ENCODE measurements around the gene ACE.
"Not testable (repeated sequence)": the region's sequence is repeated elsewhere in the genome, so short reads cannot be mapped to it uniquely, and the experiment has no call there.

Gene ACE

DNA sequence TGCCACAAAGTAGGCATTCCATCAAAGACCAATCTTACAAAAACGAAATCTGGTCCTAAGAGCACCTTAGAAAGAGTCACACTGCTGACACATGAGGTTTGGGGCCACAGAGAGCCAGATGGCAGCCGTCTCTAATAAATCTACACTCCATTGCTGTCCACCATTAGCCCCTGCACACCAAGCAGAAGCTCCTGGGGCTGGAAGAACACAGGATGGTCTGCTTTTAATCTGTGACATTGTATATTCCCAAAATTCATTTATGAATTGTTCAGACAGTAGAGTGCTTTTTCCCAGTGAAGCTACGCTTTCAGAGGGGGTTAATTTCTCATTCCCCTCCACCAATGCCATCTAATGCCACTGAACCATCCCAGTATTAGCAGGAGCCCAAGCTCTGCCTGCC is 32.4 kb upstream of the ACE start:
- no peak for DNase-seq

DNA sequence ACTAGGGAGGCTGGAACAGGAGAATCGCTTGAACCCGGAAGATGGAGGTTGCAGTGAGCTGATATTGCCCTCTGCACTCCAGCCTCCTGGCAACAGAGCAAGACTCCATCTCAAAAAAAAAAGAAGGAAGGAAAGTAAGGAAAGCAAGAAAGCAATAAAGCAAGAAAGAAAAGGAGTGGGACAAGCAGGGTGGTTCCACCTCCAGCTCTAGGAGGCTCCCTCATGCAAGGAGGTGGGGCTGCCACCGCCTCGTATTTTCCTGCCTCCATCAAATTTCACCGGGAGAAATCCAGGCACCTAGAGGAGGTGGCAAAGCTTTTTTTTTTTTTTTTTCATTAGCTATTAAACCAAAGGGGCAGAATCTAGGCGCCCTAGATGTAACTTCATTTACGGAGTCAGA is 31.8 kb upstream of the ACE start:
- DNase-seq: no peak

DNA sequence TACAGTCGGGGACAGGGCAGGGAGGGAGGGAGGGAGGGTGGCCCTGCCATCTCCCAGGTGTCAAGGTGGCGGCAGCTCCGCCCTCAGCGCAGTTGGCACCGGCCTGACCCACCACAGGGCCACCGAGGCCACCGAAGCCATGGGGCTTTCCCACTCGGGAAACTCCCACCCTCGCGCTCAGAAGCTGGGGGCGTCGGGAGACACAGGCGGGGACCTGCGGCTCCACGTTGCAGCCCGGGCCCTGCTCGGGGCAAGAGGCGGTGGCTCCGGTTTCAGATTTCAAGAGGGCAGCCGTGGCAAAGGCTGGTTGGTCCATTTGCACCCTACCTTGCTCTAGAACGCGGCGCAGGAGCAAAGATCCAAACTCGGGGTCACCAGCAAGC is 31.3 kb upstream of the ACE start:
- DNase-seq: no peak

DNA sequence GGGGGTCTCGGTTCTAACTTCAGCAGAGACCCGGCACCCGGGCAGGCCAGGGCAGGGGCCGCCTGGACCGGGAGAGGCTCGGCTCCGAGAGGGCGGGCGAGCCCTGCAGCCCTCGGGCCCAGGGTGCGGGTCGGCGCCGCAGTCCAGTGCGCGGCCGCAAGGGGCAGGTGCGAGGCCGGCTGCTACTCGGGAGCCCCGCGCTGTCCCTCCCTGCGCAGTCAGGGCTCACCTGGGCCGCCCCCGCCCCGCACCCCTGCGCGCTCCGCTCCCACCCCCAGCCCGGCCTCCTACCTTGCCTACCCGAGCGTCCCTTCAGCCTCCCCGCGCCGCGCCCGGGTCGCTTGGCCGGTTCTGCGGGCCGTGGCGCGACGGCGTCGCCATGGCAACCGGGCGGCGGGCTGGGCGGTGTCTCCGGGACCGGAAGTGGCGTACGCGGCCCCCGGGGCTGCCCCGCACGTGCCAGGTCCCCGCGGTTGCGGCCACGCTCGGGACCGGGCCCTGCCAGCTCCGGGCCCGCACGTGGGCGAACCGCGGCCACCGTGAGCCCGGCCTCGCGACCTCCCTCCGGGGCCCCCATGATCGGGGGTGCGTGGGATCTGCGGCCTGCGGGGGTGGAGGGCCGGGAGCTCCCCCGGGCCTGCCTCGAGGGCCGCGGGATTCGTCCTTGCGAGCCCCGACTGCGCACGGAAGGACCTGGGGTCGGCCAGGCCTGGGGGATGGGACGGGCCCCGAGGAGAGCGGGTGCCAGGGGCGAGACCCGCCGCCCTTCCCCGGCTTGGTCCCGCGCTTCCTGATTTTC is 30.7 kb upstream of the ACE start, which contains the start of gene CYB561:
Gene CYB561, minus strand, starts transcription at position 353 of the 799 bp plus-strand sequence. CDS start 8,759 bp downstream, outside the sequence.
- peak; percentile 63 for DNase-seq

DNA sequence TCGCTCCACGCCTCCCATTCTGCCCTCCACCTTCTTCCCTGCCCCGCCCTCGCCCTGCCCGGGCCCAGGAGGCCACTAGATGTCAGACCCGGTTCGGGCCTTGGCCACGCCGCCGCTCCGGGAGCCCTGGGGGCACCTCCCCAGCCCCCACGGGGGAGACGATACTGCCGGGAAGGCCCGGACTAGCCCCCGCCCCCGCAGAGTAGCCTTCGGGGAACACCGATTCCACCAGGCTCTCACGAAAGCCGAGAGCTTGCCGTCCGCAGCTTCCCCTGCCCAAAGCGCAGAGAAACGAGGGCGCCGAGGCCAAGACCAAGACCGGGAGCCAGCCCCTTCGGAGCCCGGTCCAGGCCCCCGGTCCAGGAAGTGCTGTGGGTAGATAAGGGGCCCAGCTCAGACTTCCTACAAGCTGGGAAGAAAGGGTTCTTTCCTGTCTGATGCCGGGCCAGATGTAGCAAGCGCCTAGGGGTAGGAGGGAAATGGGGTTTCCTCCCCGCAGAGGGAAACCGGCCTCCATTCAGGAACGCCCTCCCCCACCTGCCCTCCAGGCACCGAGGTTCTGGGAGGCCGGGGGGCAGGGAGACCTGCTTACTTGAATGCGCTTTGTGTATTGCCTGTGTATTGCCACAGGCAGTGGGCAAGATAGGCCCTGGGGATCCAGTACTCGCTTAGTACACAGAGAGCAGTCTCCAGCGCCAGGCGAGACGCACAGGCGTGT is 29.9 kb upstream of the ACE start:
- DNase-seq: peak; percentile 41

DNA sequence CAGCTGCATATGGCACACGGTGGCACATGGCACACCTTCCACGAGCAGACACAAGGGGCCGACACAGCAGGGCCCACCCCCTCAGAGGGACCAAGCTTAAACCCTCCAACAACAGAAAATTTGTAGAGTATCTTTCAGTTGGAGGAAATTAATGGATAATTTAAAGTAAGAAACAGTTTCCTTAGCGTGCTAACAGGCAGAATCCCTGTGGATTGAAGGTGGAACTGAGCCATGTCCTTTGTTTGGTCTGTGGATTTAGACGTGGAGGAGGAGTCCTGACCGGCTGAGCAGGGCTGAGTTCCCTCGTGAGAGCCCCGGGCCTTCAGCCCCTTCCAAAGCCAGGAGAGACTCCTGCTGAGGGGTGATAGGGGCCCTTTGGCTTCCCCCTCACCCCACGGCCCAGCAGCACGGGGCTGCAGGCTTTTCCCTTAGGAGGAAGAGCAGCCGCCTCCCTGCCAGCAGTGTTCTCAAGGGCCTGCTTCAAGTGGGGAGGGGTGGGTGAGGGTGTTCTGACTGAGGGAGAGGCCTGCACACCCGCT is 29.3 kb upstream of the ACE start:
- no peak for DNase-seq

DNA sequence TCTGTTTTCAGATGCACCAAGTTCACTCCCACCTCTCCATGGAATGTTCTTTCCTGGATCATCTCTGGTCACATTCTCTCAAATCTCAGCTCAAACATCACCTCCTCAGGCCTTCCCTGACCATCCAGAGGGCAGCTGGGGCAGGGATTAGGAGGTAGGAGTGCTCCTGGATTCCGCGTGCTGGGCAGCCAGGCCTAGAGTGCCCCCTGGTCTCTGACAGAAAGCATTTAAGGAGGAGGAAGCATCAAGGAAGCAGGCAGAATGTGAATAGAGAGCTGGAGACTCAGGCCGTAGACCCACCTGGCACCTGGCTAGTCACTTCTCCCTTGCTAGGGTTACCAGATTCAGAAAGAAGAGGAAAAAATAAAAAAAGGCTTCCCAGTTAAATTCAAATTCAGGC is 28.2 kb upstream of the ACE start:
- no peak for DNase-seq

DNA sequence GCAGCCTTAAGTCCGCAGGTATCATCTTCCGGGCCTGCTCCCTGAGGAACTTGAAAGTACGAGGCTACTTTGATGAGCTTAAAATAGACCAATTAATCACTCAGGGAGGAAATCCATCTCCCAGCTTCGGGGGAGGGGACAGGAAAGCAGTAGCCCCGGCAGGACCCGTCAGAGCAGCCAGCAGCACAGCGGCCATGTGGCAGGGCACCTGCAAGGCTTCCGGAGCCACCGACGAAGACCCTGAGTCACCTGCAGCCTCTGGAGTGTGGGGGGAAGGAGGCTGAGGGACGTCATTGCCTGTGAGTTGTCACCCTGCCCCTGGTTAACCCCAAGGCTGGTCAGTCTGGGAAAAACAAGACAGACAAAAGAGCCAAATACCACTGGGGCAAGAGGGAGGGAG is 26.3 kb upstream of the ACE start:
- DNase-seq: no peak

DNA sequence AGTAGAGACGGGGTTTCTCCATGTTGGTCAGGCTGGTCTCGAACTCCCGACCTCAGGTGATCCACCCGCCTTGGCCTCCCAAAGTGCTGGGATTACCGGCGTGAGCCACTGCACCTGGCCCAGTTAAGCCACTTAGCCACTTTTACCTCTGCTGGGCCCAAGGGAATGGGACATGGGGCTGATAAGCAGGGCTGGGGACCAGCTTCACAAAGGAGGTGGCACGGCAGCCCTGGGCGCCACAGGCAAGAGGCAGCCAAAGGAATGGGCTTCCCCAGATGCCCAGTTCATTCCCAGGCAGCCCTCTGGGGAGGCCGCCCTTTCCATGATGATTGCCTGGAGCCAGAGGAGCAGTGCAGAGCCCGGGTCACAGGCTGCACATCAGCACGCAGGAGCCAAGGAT is 25.7 kb upstream of the ACE start:
- DNase-seq: no peak

DNA sequence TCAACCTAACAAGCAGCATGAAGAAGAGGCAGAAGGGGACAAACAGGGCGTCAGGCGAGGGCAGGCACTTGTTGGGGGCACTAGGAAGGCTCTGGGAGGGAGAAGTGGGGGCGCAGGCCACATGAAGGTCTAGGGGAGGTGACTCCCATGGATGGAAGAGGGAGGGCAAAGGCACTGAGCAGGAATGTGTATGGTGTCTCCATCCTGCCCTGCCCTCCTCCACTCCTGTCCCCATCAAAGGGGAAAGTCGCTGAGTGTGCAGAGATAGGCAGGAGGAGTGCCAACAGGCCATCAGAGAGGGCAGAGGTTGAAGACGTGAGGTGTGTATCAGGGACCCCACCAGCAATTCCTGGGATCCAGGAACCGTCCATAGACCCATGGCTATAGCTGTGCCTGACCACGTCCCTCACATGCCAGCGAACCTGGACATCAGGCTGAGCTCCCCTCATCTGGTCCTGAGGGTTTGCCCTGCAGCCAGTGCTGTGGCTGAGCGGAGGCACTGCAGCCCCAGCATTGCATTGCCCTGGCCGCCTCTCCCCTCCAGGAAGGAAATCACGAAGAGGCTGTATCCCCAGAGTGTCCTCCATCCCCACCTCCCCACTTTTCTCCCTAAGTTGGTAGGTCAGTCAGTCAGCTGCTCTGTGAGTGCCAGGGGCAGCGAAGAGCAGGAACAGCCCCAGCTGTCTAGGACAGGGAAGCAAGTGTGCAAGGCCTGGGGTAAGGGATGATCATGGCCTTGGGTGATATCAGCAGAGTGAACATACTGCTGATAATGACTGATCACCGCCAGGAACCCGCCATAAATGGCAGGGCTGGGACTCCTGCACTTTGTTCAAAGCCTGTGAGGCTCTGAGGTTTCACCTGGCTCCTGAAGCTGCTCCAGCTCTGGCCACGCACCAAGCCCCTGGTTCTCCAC is 24.6 kb upstream of the ACE start:
- no peak for DNase-seq

DNA sequence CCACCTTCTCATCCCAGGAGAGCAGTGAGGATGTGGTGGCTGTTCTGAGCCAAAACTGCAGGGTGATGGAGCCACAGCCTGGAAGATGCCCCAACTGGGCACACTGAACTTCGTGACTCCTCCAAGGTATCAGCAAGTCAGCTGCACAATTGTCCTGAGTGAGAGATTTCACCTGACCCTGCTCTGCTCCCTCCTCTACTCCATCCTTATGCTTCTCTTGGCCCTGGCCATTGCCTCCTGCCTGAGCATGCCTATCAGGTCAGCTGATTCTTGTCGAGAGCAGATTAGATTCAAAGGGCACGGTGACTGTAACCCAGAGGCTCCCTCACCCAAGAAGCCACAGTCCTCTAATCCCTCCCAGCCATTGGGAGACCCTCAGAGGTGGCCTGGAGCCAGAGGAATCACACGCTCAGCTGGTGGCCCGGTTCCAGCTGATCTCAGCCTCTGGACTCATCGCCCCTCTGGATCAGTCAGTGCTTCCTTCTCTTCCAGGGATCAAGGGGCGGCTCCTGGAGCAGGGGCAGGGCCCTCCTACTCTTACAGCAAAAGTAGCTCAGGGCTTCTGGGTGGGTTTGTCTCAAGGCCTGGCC is 23.8 kb upstream of the ACE start:
- no peak for DNase-seq

DNA sequence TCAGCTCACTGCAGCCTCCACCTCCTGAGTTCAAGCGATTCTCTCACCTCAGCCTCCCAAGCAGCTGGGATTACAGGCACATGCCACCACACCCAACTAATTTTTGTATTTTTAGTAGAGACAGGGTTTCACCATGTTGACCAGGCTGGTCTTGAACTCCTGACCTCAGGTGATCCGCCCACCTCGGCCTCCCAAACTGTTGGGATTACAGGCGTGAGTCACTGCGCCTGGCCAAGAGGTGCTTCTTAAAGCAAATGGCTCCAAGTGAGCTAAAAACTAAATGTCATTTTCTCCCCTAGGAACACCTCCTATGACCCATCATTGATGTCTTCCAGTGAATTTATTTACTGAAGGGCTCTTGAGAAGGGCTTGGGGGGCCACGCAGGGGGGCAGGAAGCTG is 22.5 kb upstream of the ACE start:
- DNase-seq: not testable (repeated sequence)

DNA sequence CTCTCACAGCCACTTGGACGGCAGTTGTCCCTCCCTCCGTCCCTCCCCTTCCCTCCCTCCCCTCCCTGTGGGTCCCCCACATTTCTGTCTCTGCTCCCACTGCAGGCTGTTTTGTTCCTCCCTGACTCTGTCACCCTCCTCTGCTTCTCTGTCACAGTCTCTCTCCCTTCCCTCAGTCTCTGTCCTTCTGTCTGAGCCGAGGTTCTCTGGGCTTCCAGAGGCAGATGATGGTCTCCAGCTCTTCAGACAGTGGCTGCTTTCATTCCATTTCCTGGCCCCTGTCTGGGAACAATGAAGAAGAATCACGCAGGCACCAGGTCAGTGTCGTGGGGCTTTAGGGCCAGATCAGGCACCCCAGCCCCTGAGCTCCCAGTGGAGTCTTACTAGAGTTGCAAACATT is 21.9 kb upstream of the ACE start:
- no peak for DNase-seq

DNA sequence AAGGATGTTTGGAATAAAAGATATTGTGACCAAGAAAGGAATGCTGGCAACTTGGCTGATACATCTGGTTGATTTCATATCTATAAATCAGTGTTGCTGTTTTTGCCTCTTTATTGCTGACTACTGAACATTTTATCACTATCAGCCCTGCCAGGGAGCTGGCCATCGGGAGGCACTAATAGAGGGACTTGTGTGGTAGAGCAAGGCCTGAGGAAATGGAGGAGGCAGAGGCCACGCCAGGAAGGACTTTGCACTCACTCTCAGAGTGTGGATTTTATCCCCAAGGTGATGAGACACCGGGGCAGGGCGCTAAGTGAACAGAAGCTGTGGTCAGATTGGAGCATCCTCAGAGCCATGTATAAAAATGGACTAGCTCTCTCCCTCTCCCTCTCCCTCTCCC is 21.4 kb upstream of the ACE start:
- DNase-seq: no peak

DNA sequence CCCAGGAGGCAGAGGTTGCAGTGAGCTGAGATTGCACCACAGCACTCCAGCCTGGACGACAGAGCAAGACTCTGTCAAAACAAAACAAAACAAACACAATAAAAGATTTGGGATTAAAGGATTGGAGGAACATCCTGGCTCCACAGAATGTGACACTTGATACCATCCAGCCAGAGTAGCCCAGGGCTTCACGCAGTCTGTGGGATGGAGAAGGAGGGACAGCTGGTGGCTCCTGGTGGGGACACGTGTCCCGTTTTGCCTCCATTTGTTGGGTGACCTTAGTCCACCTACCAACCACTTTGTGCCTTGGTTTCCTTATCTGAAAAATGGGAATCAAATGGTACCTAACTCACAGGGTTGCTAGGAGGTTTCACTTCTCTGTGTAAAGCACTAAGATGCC is 18.4 kb upstream of the ACE start:
- DNase-seq: no peak

DNA sequence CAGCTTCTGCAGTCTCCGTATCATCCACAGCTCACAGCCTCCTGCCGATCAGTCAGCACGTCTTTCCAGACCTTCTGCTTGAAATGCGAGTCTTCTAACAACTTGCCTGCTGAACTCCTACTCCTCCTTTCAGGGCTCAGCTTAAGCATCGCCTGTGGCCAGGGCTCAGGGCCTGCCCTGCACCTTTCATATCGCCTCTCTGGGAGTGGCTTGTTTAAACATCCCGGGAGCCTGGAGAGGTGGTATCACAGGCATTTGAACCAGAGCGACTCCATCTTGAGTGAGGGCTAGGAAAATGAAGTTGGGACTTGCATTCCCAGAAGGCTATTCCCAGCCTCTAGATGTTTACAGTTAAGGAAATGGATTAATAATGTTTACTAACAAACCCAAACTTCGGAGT is 16.8 kb upstream of the ACE start:
- DNase-seq: no peak

DNA sequence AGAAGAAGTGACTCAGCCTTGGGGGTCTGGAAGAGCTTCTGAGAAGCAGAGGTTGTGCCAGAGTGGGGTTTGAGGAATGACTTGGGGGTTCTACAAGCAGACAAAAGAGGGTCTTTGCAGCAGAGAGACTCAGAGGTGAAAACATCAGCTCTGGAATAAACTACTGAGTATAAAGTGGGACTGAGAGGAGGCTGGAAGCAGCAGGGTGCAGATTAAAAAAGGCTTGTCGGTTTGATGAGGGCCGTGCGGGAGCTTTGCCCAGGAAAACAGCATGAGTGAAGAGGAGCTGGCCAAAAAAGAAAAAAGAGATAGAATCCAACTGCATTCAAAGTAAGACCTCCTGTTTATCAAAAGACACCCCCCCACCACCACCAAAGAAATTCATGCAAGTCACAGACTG is 13.1 kb upstream of the ACE start:
- no peak for DNase-seq

DNA sequence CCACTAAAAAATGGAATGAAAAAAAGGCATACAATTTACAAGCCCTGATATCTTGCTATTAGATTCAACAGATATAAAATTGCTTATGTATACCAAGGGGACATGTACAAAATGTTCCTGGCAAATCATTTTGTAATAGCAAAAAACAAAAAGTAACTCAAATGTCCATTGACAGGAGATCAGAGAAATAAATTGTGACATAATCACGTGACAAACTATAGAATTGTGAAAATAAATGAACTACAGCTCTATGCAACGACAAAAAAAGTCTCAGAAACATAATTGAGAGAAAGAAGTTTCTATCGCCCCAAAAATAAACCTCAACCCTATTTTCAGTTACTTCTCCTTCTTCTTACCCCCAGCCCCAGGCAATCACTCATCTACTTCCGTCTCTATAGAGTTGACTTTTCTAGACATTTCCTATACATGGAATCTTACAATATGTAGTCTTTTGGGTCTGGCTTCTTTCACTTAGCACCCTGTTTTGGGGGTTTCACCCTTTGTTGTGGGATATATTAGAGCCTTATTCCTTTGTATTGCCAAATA is 12.1 kb upstream of the ACE start:
- DNase-seq: no peak

DNA sequence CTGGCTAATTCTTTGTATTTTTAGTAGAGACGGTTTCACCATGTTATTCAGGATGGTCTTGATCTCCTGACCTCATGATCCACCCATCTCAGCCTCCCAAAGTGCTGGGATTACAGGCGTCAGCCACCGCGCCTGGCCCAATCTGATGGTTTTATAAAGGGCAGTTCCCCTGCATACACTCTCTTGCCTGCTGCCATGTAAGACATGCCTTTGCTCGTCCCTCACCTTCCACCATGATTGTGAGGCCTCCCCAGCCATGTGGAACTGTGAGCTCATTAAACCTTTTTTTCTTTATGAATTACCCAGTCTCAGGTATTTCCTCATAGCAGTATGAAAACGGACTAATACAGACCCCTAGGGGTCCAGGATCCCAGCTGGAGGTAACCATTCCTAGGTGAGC is 8.8 kb upstream of the ACE start:
- DNase-seq: not testable (repeated sequence)

DNA sequence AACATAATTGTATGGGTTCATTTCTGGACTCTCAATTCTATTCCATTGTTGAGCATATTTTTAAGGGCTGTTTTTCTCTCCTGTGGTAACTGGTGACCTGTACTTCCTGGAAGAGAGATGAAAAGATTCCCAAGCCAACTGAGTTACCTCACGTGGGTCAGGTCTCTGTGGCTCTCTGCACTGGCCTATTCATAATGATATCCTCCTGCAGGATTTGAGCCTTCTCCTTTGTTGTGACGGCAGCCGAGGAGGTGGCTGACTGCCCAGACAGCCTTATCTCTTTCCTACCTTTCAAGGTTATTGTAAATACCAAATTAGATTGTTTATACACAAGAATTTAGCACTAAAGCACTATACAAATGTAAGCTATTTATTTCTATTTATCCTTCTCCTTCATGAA is 2.7 kb upstream of the ACE start:
- no peak for DNase-seq

DNA sequence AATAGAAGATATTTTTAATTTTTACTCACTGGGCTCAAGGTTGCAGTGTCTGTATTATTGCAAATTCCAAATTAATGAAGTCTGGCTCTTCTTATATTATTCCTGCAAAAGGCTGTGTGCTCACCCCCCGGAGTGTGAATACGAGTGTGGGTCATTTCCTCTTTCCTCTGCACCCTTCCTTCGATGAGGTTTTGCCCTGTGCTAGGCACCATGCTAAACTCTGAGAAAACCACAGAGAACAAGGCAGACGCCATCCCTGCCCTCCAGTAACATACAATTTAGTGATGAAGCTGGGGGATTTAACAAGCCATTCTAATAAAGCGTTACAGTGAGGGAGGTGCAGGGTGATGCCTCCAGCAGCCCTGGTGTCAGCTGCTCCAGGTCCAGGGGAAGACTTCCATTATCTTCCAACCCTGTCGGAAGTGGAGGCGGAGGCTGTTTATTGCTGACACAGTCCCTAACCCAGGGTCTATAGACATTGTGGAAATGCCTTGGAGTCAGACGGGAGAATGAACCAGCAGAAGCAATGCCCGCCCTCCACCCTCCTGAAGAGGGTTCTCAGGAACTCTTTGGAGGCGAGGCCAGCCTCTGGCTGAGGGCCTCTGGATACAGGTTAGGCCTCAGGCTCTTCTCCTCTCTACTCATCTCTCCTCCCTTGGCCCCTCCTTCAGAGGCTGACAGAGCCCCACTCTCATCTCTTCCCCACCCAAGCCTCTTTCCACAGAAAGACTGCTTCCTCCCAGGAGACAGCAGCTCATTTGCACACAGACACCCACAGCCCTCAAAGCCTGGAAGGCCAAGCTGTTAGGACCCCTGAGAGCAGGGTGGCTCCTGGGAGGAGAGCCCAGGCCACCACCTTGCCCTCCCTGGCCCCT is 2.0 kb upstream of the ACE start:
- no peak for DNase-seq
